Measurements from ENCODE around the gene CABYR. TPM values are rescaled to one million over a fixed set of nuclear protein-coding genes. Genes with fewer than 3 reads are reported as not detected.

Gene CABYR, protein sequence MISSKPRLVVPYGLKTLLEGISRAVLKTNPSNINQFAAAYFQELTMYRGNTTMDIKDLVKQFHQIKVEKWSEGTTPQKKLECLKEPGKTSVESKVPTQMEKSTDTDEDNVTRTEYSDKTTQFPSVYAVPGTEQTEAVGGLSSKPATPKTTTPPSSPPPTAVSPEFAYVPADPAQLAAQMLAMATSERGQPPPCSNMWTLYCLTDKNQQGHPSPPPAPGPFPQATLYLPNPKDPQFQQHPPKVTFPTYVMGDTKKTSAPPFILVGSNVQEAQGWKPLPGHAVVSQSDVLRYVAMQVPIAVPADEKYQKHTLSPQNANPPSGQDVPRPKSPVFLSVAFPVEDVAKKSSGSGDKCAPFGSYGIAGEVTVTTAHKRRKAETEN
- total RNA-seq (1 to 10 TPM in 1 of 4 donors, not detected in 3; 1.2 TPM), polyA plus RNA-seq (under 1 TPM in 2 of 3 donors, not detected in 1; 0.04 to 0.21 TPM)
- long read RNA-seq, donor 1: 0 reads
- long read RNA-seq, donor 2: 0 reads

DNA sequence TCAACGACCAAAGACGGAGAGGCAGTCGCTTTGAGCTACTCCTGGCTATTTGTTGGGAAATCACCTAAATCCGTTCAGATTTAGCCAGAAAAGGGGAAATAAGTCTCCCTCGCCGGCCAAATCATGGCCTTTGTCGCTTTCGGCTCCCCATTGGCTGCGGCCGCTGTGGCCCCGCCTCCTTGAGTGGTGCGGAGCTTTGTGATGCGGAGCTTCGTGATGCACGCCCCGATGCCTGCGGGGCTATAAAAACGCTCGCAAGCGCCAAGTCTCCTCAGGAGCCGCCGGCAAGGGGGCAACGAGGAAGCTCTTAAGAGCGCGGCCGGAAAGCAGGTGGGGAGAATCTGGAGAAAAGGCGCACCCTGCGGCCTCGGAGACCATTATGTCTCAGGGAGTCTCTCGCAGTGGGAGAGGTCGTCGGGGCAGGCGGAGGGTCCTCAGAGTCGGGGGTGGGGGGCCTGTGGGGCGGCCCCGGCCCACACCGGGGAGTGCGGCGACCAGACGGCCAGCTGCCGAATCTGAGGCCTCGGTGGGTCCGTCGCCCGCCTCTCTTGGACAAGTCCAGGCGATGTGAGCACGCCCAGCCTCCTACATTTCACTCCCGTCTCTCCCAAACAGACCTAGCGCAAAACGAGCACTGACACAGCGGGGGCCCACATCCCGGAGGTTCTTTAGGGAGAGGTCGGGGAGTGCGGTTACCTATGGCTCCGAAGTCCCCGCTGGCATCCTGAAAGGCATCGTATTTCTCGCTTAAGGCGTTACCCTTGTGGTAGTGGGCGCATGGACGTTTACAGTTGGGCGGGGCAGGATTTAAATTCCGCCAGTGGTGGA lies at the start of gene CABYR:
Gene CABYR, plus strand, starts transcription at position 274 of the 828 bp plus-strand sequence. CDS start 4,053 bp downstream, outside the sequence.
- peaks cover 0 to 2% of the 10 kb centered on the region in 2 donors for H3K36me3 ChIP-seq (ENCODE audit: insufficient read depth in 1 of 2, low read depth in 1 of 2)
- H3K4me1 ChIP-seq: no peaks in the 10 kb centered on the region
- peaks cover 0 to 6% (median 0%) of the 10 kb centered on the region in 3 donors for H3K27me3 ChIP-seq (ENCODE audit: insufficient read depth in 3 of 3, low read length in 2 of 3)
- intact Hi-C loops (cut with DNase I): loop anchor here in 1 of 2 donors (5.0 kb wide), 1 partner anchor 1542 kb away; no protein-coding TSS in a partner anchor
- no peaks in the 10 kb centered on the region for H3K9me3 ChIP-seq
- TF ChIP-seq, protein P1, sequence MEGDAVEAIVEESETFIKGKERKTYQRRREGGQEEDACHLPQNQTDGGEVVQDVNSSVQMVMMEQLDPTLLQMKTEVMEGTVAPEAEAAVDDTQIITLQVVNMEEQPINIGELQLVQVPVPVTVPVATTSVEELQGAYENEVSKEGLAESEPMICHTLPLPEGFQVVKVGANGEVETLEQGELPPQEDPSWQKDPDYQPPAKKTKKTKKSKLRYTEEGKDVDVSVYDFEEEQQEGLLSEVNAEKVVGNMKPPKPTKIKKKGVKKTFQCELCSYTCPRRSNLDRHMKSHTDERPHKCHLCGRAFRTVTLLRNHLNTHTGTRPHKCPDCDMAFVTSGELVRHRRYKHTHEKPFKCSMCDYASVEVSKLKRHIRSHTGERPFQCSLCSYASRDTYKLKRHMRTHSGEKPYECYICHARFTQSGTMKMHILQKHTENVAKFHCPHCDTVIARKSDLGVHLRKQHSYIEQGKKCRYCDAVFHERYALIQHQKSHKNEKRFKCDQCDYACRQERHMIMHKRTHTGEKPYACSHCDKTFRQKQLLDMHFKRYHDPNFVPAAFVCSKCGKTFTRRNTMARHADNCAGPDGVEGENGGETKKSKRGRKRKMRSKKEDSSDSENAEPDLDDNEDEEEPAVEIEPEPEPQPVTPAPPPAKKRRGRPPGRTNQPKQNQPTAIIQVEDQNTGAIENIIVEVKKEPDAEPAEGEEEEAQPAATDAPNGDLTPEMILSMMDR (IDR thresholded peaks at IDR 0.05): no peak
- H3K4me3 ChIP-seq: peak within 1 kb of the TSS; percentile 60
- DNase-seq (peak; percentile 71 to 78), ATAC-seq (peak; percentile 39 to 72 (median 55))
- no peak within 1 kb of the TSS for H3K27ac ChIP-seq
- WGBS, 3 donors: 2% methylated on average over 56 to 63 of the region's 63 CpGs

DNA sequence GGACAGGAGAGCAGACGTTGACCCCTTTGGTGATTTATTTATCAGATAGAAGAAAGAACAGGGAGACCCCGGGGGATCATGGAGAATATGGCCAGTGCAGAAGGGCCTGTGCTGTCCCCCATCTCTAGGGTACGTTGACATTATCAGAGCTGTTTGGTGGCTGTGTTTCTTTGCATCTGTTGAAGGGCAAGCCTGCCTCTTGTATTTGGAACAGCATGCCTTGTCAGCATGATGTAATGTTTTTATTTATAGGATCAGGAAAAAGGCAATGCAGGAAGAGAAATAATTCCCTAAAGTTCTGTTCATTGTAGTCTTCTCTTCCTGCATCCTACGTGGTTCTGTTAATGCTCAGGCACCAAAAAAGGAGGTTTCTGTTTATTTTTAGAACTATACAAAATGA lies 49.8 kb upstream of the CABYR start:
- H3K36me3 ChIP-seq (ENCODE audit: insufficient read depth in 1 of 2, low read depth in 1 of 2): no peaks in the 10 kb centered on the region

GRCh38 chr18:24089515-24090337 lies 49.1 kb upstream of the CABYR start:
- Histone ChIP-seq H3K9me3 (no peaks in the 10 kb centered on the region), H3K27ac (no peak overlapping the region), H3K4me3 (no peak overlapping the region), H3K27me3 (ENCODE audit: insufficient read depth in 3 of 3, low read length in 2 of 3) (no peaks in the 10 kb centered on the region), H3K36me3 (ENCODE audit: insufficient read depth in 1 of 2, low read depth in 1 of 2) (no peaks in the 10 kb centered on the region), H3K4me1 (peaks cover 5% of the 10 kb centered on the region)
- DNase-seq (no peak), ATAC-seq (no peak)
- 72 to 79% (median 76%) methylated on average over 4 of the region's 4 CpGs for WGBS, 3 donors
- intact Hi-C loops (cut with DNase I): no loop called here
- TF ChIP-seq, protein P1 (IDR thresholded peaks at IDR 0.05): no peak

More for the DNA sequence above, 49.8 kb upstream of the CABYR start:
- WGBS, 3 donors: 38 to 45% (median 45%) methylated on average over 4 of the region's 4 CpGs
- Histone ChIP-seq H3K27ac (no peak overlapping the region), H3K4me3 (no peak overlapping the region), H3K9me3 (no peaks in the 10 kb centered on the region), H3K27me3 (ENCODE audit: insufficient read depth in 3 of 3, low read length in 2 of 3) (no peaks in the 10 kb centered on the region), H3K4me1 (peaks cover 5% of the 10 kb centered on the region)
- intact Hi-C loops (cut with DNase I): no loop called here
- DNase-seq (no peak), ATAC-seq (peak in 3 of 4 donors; percentile 37 to 48 (median 43))
- TF ChIP-seq, protein P1 (IDR thresholded peaks at IDR 0.05): no peak

DNA sequence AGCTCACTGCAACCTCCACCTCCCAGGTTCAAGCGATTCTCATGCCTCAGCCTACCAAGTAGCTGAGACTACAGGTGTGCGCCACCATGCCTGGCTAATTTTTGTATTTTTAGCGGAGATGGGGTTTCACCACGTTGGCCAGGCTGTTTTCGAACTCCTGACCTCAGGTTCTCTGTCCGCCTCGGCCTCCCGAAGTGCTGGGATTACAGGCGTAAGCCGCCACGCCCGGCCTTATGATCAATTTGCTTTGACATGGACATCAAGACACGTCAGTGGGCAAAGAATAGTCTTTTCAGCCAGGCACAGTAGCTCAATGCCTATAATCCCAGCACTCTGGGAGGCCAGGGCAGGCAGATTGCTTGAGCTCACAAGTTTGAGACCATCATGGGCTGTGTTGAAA lies 48.0 kb upstream of the CABYR start:
- no peak overlapping the region for H3K4me3 ChIP-seq
- no peak for ATAC-seq
- peaks cover 5% of the 10 kb centered on the region for H3K4me1 ChIP-seq
- no peaks in the 10 kb centered on the region for H3K27me3 ChIP-seq (ENCODE audit: insufficient read depth in 3 of 3, low read length in 2 of 3)
- no peaks in the 10 kb centered on the region for H3K36me3 ChIP-seq (ENCODE audit: insufficient read depth in 1 of 2, low read depth in 1 of 2)
- no peaks in the 10 kb centered on the region for H3K9me3 ChIP-seq
- H3K27ac ChIP-seq: no peak overlapping the region
- intact Hi-C loops (cut with DNase I): no loop called here
- TF ChIP-seq, protein P1 (IDR thresholded peaks at IDR 0.05): no peak
- no peak for DNase-seq
- 96 to 98% (median 96%) methylated on average over 13 of the region's 13 CpGs for WGBS, 3 donors
